ENCODE measurements around the gene TBC1D32. TPM values are rescaled to one million over a fixed set of nuclear protein-coding genes. Genes with fewer than 3 reads are reported as not detected.
"Not testable (repeated sequence)": the region's sequence is repeated elsewhere in the genome, so short reads cannot be mapped to it uniquely, and the experiment has no call there.

Gene TBC1D32
- total RNA-seq, 1 experiment from 2014 or later = 5.2 TPM

- Mint-ChIP-seq H3K27ac (0 out of 2 replicates have a peak overlapping the region, but pooled peaks have one; percentile 25), H3K4me1 (peaks cover 11% of the 10 kb centered on the region), H3K36me3 (peaks cover 3% of the 10 kb centered on the region; the same call in 1 of the 2 replicates), H3K9me3 (peaks cover 17% of the 10 kb centered on the region), H3K4me3 (no peak overlapping the region), H3K27me3 (ENCODE audit: low read depth) (no peaks in the 10 kb centered on the region)
- ChIA-PET POLR2A (no interaction called here), CTCF (interaction anchor here (0.6 kb wide), 1 partner anchor 875 kb away, joined by 3 read pairs; no protein-coding TSS in a partner anchor)
- no peak for TF ChIP-seq SMAD3 (CRISPR knock-in tag; IDR thresholded peaks at IDR 0.05; ENCODE audit: borderline replicate concordance)
- no peak for TF ChIP-seq AFF4 (CRISPR knock-in tag; IDR thresholded peaks at IDR 0.05; ENCODE audit: borderline replicate concordance)
- TF ChIP-seq, protein P1, sequence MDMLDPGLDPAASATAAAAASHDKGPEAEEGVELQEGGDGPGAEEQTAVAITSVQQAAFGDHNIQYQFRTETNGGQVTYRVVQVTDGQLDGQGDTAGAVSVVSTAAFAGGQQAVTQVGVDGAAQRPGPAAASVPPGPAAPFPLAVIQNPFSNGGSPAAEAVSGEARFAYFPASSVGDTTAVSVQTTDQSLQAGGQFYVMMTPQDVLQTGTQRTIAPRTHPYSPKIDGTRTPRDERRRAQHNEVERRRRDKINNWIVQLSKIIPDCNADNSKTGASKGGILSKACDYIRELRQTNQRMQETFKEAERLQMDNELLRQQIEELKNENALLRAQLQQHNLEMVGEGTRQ (CRISPR knock-in tag; IDR thresholded peaks at IDR 0.05) = no peak
- no peak for TF ChIP-seq ESRRA (CRISPR knock-in tag; IDR thresholded peaks at IDR 0.05; ENCODE audit: borderline replicate concordance)
- no peak for TF ChIP-seq NFYB (CRISPR knock-in tag; conservative IDR thresholded peaks at IDR 0.05; ENCODE audit: low read depth)
- no peak for TF ChIP-seq FOXP4 (CRISPR knock-in tag; IDR thresholded peaks at IDR 0.05)
- no peak for TF ChIP-seq ZNF121 (CRISPR knock-in tag; IDR thresholded peaks at IDR 0.05)
- TF ChIP-seq FOXJ3 (CRISPR knock-in tag; IDR thresholded peaks at IDR 0.05; ENCODE audit: borderline replicate concordance) = no peak
- TF ChIP-seq TCF7 (CRISPR knock-in tag; IDR thresholded peaks at IDR 0.05; ENCODE audit: low read depth) = no peak
- TF ChIP-seq, protein P2, sequence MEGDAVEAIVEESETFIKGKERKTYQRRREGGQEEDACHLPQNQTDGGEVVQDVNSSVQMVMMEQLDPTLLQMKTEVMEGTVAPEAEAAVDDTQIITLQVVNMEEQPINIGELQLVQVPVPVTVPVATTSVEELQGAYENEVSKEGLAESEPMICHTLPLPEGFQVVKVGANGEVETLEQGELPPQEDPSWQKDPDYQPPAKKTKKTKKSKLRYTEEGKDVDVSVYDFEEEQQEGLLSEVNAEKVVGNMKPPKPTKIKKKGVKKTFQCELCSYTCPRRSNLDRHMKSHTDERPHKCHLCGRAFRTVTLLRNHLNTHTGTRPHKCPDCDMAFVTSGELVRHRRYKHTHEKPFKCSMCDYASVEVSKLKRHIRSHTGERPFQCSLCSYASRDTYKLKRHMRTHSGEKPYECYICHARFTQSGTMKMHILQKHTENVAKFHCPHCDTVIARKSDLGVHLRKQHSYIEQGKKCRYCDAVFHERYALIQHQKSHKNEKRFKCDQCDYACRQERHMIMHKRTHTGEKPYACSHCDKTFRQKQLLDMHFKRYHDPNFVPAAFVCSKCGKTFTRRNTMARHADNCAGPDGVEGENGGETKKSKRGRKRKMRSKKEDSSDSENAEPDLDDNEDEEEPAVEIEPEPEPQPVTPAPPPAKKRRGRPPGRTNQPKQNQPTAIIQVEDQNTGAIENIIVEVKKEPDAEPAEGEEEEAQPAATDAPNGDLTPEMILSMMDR (IDR thresholded peaks at IDR 0.05) = no peak
- no peak for DNase-seq (ENCODE audit: low spot score)
- peak; percentile 30 for ATAC-seq
These were observed 42.1 kb upstream of the TBC1D32 start for GRCh38 chr6:121376411-121376810.

DNA sequence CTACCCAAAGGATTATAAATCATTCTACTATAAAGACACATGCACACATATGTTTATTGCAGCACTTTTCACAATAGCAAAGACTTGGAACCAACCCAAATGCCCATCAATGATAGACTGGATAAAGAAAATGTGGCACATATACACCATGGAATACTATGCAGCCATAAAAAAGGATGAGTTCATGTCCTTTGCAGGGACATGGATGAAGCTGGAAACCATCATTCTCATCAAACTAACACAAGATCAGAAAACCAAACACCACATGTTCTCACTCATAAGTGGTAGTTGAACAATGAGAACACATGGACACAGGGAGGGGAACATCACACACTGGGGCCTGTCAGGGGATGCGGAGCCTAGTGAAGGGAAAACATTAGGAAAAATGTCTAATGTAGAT is 39.9 kb upstream of the TBC1D32 start:
- H3K36me3 Mint-ChIP-seq; H3K27ac Mint-ChIP-seq; CTCF ChIA-PET; POLR2A ChIA-PET; ATAC-seq; H3K27me3 Mint-ChIP-seq (ENCODE audit: low read depth); DNase-seq (ENCODE audit: low spot score); H3K4me3 Mint-ChIP-seq: not testable (repeated sequence)
- H3K4me1 Mint-ChIP-seq = peaks cover 11% of the 10 kb centered on the region
- peaks cover 20% of the 10 kb centered on the region for H3K9me3 Mint-ChIP-seq

DNA sequence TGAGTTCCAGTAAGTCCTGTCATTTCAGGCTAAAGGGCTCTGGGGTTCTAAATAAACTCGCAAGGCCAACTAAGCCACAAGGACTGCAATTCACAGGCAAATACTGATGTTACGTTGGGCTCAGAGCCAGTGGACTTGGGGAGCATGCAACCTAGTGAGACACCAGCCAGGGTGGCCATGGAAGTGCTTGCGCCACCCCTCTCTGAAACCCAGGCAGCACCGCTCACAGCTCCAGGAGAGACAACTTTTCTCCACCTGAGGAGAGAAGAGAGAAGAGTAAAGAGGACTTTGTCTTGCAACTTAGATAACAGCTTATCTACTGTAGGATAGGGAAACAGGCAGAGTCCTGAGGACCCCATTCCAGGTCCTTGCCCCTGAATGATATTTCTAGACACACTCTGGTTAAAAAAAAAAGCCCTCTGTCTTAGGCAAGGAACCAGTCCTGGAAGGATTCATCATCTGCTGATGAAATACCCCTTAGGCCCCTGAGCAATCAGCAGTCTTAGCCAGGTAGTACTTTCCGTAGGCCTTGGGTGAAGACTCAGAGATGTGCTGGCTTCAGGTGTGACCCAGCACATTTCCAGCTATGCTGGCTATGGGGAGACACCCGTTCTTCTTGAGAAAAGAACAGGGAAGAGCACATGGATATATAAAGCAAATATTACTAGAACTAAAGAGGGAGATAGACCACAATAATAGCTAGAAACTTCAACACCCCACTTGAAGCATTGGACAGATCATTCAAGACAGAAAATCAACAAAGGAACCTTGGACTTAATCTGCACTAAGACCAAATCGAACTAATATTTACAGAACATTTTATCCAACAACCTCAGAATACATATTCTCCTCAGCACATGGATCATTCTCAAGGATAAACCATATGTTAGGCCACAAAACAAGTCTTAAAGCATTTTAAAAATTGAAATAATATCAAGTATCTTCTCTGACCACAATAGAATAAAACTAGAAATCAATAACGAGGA is 31.5 kb upstream of the TBC1D32 start:
- no peak overlapping the region for H3K4me3 Mint-ChIP-seq
- ChIA-PET POLR2A (no interaction called here), CTCF (interaction anchor here (0.9 kb wide), 1 partner anchor 46 kb away, joined by 3 read pairs; no protein-coding TSS in a partner anchor)
- H3K4me1 Mint-ChIP-seq = peaks cover 12% of the 10 kb centered on the region
- no peaks in the 10 kb centered on the region for H3K36me3 Mint-ChIP-seq
- ATAC-seq (no peak), DNase-seq (ENCODE audit: low spot score) (no peak)
- peaks cover 14% of the 10 kb centered on the region for H3K9me3 Mint-ChIP-seq
- no peak overlapping the region for H3K27ac Mint-ChIP-seq
- no peaks in the 10 kb centered on the region for H3K27me3 Mint-ChIP-seq (ENCODE audit: low read depth)
- TF ChIP-seq ZNF317 (CRISPR knock-in tag; IDR thresholded peaks at IDR 0.05; ENCODE audit: borderline replicate concordance, low read depth) (no peak), TEAD1 (CRISPR knock-in tag; IDR thresholded peaks at IDR 0.05) (no peak), SMAD3 (CRISPR knock-in tag; IDR thresholded peaks at IDR 0.05; ENCODE audit: borderline replicate concordance) (no peak), CREM (CRISPR knock-in tag; IDR thresholded peaks at IDR 0.05) (no peak), JUN (CRISPR knock-in tag; IDR thresholded peaks at IDR 0.05) (no peak), TCF7 (CRISPR knock-in tag; IDR thresholded peaks at IDR 0.05; ENCODE audit: low read depth) (no peak)
- TF ChIP-seq, protein P3, sequence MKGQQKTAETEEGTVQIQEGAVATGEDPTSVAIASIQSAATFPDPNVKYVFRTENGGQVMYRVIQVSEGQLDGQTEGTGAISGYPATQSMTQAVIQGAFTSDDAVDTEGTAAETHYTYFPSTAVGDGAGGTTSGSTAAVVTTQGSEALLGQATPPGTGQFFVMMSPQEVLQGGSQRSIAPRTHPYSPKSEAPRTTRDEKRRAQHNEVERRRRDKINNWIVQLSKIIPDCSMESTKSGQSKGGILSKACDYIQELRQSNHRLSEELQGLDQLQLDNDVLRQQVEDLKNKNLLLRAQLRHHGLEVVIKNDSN (CRISPR knock-in tag; IDR thresholded peaks at IDR 0.05) = no peak
- TF ChIP-seq, protein P4, sequence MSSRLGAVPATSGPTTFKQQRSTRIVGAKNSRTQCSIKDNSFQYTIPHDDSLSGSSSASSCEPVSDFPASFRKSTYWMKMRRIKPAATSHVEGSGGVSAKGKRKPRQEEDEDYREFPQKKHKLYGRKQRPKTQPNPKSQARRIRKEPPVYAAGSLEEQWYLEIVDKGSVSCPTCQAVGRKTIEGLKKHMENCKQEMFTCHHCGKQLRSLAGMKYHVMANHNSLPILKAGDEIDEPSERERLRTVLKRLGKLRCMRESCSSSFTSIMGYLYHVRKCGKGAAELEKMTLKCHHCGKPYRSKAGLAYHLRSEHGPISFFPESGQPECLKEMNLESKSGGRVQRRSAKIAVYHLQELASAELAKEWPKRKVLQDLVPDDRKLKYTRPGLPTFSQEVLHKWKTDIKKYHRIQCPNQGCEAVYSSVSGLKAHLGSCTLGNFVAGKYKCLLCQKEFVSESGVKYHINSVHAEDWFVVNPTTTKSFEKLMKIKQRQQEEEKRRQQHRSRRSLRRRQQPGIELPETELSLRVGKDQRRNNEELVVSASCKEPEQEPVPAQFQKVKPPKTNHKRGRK (CRISPR knock-in tag; IDR thresholded peaks at IDR 0.05; ENCODE audit: borderline replicate concordance) = no peak
- TF ChIP-seq, protein P5, sequence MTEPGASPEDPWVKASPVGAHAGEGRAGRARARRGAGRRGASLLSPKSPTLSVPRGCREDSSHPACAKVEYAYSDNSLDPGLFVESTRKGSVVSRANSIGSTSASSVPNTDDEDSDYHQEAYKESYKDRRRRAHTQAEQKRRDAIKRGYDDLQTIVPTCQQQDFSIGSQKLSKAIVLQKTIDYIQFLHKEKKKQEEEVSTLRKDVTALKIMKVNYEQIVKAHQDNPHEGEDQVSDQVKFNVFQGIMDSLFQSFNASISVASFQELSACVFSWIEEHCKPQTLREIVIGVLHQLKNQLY (CRISPR knock-in tag; IDR thresholded peaks at IDR 0.05) = no peak

Data from WTC11 (cell line).